NCI-H69 (cell line): ENCODE results near the gene MTIF2.
"Not testable (repeated sequence)": the region's sequence is repeated elsewhere in the genome, so short reads cannot be mapped to it uniquely, and the experiment has no call there.

Experiments used
- DNase-seq: peaks from one replicate; lab custom pipeline; 2025; lab: John Stamatoyannopoulos, UW

The MTIF2 gene

GRCh38 chr2:55200416-55200815, 68.6 kb downstream of the MTIF2 start:
- DNase-seq: no peak

- DNase-seq: no peak
These were observed 72.5 kb downstream of the MTIF2 start for GRCh38 chr2:55196526-55196925.

- DNase-seq: not testable (repeated sequence)
These were observed 77.1 kb downstream of the MTIF2 start for GRCh38 chr2:55191888-55192287.

GRCh38 chr2:55186837-55187236, 82.2 kb downstream of the MTIF2 start:
- DNase-seq: not testable (repeated sequence)
